IPS DF 6.9 (cell line): ENCODE results near the gene GTF2F2.

Experiments
- DNase-seq: peaks from one replicate; pipeline ENCODE4 v3.0.0-alpha.2; 2013; ENCODE audit warnings: low read depth, low spot score
- H3K27ac ChIP-seq: one replicate; pipeline ENCODE4 v1.5.1; 2013; ENCODE audit warnings: low read length, control low read depth
- H3K27me3 ChIP-seq: 2 replicates; pipeline ENCODE4 v1.6.1; 2013; ENCODE audit warnings: mild to moderate bottlenecking, low read length; ENCODE audit not compliant: control insufficient read depth, insufficient read depth
- H3K36me3 ChIP-seq: 2 replicates; pipeline ENCODE4 v1.6.1; 2013; ENCODE audit warnings: low read length; ENCODE audit not compliant: control insufficient read depth, insufficient read depth
- H3K4me1 ChIP-seq: 2 replicates; pipeline ENCODE4 v1.6.1; 2013; ENCODE audit warnings: low read length; ENCODE audit not compliant: control insufficient read depth, insufficient read depth
- H3K4me3 ChIP-seq: 2 replicates; pipeline ENCODE4 v1.5.1; 2013; ENCODE audit warnings: mild to moderate bottlenecking, low read length
- H3K9me3 ChIP-seq: 2 replicates; pipeline ENCODE4 v1.6.1; 2013; ENCODE audit warnings: low read length, inconsistent platforms; ENCODE audit not compliant: control insufficient read depth, insufficient read depth
- WGBS: extraction: QIAGEN DNeasy Blood & Tissue Kit; methylation state at CpG from one replicate; pipeline ENCODE4 v1.1.7; 2013; ENCODE audit warnings: mixed read lengths, missing lambda C conversion rate; ENCODE audit not compliant: insufficient read length, insufficient coverage; 5-methylcytosine and 5-hydroxymethylcytosine counted together

The GTF2F2 gene

DNA sequence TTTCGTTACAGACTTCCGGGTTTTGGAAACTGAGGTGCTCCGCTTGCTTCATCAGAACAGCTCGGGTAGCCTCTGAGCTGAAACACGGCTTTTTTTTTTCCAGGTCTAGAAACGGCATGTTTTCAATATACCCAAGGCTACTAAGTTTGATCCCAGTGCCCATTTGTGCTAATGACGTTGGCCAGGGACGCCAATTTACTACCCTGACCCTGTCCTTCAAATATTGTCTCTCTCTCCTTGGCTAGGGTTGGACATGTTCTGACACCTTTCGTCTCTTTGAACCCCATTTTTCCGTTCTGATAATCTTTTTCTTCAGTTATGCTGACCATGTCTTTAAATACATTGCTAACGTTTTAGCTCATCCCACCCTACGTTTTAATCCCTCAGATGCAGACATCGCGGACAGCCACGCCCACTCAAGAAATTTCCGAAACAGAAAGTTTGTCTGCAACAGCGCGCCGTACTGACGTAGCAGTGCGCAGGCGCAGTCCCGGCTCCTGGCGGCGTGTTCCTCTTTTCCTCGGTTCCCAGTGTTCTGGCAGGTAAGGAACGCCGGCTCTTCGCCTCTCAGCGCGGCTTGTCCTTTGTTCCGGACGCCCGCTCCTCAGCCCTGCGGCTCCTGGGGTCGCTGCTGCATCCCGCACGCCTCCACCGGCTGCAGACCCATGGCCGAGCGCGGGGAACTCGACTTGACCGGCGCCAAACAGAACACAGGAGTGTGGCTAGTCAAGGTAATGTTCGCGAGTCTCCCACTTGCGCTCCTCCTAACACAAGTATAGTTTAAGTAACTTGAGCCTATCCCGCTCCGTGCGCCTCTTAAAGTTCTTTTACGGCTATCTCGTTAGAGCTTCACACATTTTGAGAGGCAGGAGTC, at the start of gene GTF2F2:
Gene GTF2F2, plus strand, starts transcription at position 520 of the 874 bp plus-strand sequence. Its CDS starts 146 bp downstream, at position 666.
- no peak within 1 kb of the TSS for H3K27ac ChIP-seq
- H3K9me3 ChIP-seq = no peaks in the 10 kb centered on the region
- peak within 1 kb of the TSS; percentile 65 for H3K4me3 ChIP-seq
- H3K4me1 ChIP-seq = no peaks in the 10 kb centered on the region
- no peaks in the 10 kb centered on the region for H3K36me3 ChIP-seq
- H3K27me3 ChIP-seq = no peaks in the 10 kb centered on the region
- no CpG with 5 or more reads among the region's 53 CpGs for WGBS
- peak; percentile 77 for DNase-seq

DNA sequence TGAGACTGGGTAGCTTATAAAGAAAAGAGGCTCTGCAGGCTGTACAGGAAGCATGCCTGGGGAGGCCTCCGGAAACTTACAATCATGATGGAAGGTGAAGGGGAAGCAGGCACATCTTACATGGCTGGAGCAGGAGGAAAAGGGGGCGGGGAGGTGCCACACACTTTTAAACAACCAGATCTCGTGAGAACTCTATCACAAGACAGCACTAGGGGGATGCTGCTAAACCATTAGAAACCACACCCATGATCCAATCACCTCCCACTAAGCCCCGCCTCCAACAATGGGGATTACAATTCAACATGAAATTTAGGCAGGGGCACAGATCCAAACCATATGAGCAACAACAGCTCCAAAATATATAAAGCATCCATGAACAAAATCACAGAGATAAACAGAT, 46.5 kb upstream of the GTF2F2 start:
- Histone ChIP-seq H3K36me3 (no peaks in the 10 kb centered on the region), H3K27ac (no peak overlapping the region), H3K4me3 (no peak overlapping the region), H3K4me1 (no peaks in the 10 kb centered on the region), H3K9me3 (no peaks in the 10 kb centered on the region), H3K27me3 (no peaks in the 10 kb centered on the region)
- DNase-seq = peak; percentile 4
- WGBS = no CpG with 5 or more reads among the region's 4 CpGs

GRCh38 chr13:45074721-45075120, 45.6 kb upstream of the GTF2F2 start:
- Histone ChIP-seq H3K4me3 (no peak overlapping the region), H3K27me3 (no peaks in the 10 kb centered on the region), H3K9me3 (no peaks in the 10 kb centered on the region), H3K27ac (no peak overlapping the region), H3K36me3 (no peaks in the 10 kb centered on the region), H3K4me1 (no peaks in the 10 kb centered on the region)
- DNase-seq = no peak
- no CpG with 5 or more reads among the region's 6 CpGs for WGBS

DNA sequence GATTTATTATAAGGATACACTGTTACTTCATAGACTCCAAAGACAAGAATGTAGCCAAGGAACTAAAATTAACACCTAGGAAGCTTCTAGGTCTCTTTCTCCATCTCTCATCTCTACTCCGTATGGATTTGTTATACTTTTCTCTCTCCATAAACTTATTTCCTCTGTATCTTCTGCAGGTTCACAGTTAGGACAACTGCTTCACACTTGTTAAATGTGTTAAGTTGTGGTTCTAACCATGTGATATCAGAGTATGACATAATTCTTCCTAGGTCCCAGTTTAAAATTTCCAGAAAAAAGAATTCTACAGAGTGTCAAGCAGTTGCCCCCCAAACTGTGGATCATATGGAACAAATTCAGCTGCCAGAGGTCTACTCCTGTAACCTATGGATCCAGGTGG, 42.3 kb upstream of the GTF2F2 start:
- no CpG with 5 or more reads among the region's 1 CpG for WGBS
- Histone ChIP-seq H3K27me3 (no peaks in the 10 kb centered on the region), H3K36me3 (no peaks in the 10 kb centered on the region), H3K27ac (no peak overlapping the region), H3K4me1 (no peaks in the 10 kb centered on the region), H3K4me3 (no peak overlapping the region), H3K9me3 (no peaks in the 10 kb centered on the region)
- DNase-seq = no peak

DNA sequence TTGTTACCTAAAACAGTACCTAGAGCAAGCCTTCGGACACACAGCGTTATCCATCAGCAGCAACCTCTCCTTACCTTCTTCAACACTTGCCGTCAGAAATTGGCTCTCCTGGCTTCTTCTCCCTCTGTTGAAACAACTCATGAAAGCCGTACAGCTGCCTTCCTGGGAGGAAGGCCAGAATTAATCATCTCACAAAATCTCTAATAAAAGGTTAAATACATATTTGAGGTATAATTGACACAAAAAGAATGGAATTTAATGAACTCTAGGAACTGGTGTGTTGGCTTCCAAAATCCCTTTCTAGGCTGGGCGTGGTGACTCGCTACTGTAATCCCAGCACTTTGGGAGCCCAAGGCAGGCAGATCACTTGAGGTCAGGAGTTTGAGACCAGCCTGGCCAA, 37.3 kb upstream of the GTF2F2 start:
- DNase-seq = no peak
- H3K4me1 ChIP-seq = no peaks in the 10 kb centered on the region
- H3K27ac ChIP-seq = no peak overlapping the region
- no peaks in the 10 kb centered on the region for H3K36me3 ChIP-seq
- no CpG with 5 or more reads among the region's 6 CpGs for WGBS
- no peaks in the 10 kb centered on the region for H3K9me3 ChIP-seq
- H3K4me3 ChIP-seq = no peak overlapping the region
- H3K27me3 ChIP-seq = no peaks in the 10 kb centered on the region

- Histone ChIP-seq H3K27ac (no peak overlapping the region), H3K27me3 (no peaks in the 10 kb centered on the region), H3K9me3 (no peaks in the 10 kb centered on the region), H3K4me1 (no peaks in the 10 kb centered on the region), H3K36me3 (no peaks in the 10 kb centered on the region), H3K4me3 (no peak overlapping the region)
- DNase-seq = no peak
Observed at GRCh38 chr13:45084515-45084914, 35.8 kb upstream of the GTF2F2 start.

DNA sequence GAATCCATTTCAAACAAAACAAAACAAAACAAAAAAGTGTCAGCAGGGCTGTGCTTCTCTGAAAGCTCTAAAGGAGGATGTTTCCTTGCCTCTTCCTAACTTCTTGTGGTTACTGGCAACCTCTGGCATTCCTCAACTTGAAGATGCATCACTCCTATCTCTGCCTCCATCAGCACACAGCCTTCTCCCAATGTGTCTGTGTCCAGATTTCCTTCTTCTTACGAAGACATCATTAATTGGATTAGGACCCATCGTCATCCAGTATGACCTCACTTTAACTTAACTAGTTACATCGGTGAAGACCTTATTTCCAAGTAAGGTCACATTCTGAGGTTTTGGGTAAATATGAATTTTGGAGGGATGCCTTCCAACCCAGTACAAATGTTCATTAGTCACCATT, 33.8 kb upstream of the GTF2F2 start:
- no CpG with 5 or more reads among the region's 3 CpGs for WGBS
- Histone ChIP-seq H3K27ac (no peak overlapping the region), H3K9me3 (no peaks in the 10 kb centered on the region), H3K4me1 (no peaks in the 10 kb centered on the region), H3K4me3 (no peak overlapping the region), H3K27me3 (no peaks in the 10 kb centered on the region), H3K36me3 (no peaks in the 10 kb centered on the region)
- no peak for DNase-seq

DNA sequence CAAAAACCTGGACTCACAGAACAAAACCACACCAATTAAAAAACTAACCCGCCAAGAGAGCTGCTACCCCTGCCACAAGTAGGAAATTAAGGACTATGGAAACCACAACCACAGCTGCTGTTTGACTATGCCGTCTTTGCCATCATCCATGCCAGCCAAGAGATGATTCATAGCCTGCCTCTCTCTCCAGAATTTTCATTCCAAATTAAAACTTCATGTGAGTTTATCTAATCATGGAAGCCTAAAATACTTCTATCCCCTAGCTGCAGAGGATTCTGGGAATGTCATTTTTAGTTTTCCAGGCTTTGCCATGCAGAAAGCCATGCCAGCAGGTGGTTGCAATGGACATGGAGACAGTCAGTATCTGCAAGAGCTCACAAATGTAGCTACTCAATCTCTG, 27.6 kb upstream of the GTF2F2 start:
- Histone ChIP-seq H3K27ac (no peak overlapping the region), H3K4me1 (no peaks in the 10 kb centered on the region), H3K9me3 (no peaks in the 10 kb centered on the region), H3K4me3 (no peak overlapping the region), H3K27me3 (no peaks in the 10 kb centered on the region), H3K36me3 (no peaks in the 10 kb centered on the region)
- WGBS = no CpG with 5 or more reads among the region's 2 CpGs
- DNase-seq = no peak

DNA sequence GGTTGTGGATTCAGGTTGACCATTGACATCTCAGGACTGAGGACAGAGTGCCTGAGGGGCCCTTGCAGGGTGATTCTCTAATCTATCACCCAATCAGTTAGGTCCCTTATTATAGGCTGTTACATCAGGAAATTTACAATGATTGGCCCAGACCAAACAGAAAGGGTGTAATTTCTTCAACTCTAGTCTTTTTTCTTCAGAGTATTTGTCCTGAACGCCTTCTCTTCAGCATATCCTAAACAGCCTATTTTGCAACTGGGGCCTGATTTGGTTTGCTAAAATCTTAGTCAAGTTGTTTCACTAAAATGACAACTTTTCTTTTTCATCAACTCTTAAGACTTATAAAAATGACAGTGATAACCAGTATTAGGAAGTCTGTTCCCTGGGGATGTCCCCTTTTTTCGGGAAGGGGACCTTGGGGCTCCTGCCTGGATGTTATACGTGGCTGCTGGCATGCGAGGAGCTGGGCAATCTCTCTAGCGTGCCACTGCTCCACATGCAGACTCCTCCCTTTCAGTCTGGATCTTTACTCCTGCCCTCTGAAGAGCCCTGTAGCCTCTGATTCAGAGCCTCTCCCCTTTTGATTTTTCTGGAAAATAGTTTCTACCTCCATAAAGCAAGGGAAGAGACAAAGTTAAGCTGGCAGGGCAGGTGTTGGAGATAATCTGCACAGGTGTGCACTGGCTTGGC, 19.6 kb upstream of the GTF2F2 start:
- no CpG with 5 or more reads among the region's 5 CpGs for WGBS
- DNase-seq = no peak
- H3K4me3 ChIP-seq = no peak overlapping the region
- no peaks in the 10 kb centered on the region for H3K27me3 ChIP-seq
- no peaks in the 10 kb centered on the region for H3K4me1 ChIP-seq
- H3K36me3 ChIP-seq = no peaks in the 10 kb centered on the region
- H3K9me3 ChIP-seq = no peaks in the 10 kb centered on the region
- no peak overlapping the region for H3K27ac ChIP-seq

- no peaks in the 10 kb centered on the region for H3K9me3 ChIP-seq
- no CpG with 5 or more reads among the region's 10 CpGs for WGBS
- DNase-seq = no peak
Observed at GRCh38 chr13:45101327-45102018, 18.8 kb upstream of the GTF2F2 start.

More at GRCh38 chr13:45101327-45102018, 18.8 kb upstream of the GTF2F2 start:
- Histone ChIP-seq H3K4me1 (no peaks in the 10 kb centered on the region), H3K36me3 (no peaks in the 10 kb centered on the region), H3K27ac (no peak overlapping the region), H3K4me3 (no peak overlapping the region), H3K27me3 (no peaks in the 10 kb centered on the region)
